Left forelimb (tissue), 1 donor: ENCODE measurements around the gene SPRR2A.
"Not testable (repeated sequence)": the region's sequence is repeated elsewhere in the genome, so short reads cannot be mapped to it uniquely, and the experiment has no call there.

Source experiments
- DNase-seq: peaks from one replicate; pipeline ENCODE4 v3.0.0-alpha.2; 2018; ENCODE audit warnings: low spot score

The SPRR2A gene

DNA sequence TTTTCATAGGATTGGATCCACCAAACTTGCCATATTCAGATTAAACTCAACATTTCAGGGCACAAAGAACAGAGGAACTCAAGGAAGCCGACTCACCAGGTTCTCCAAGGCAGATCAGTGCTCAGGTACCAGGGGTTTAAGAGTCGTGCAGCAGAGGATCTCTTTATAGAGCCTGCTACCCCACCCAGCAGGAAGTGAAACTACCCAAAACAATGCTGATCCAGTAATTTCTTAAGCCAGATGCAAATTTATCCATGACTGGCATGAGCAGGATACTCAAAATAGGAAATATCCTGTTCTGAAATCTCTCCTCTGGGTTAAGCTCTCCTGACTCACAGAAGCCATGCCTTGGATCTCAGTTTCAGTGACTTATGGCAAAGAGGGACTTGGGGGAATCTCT, at the start of gene SPRR2A:
Gene SPRR2A (minus strand): TSS at position 138 of the 400 bp plus-strand sequence. CDS start 777 bp downstream, outside the sequence.
- no peak for DNase-seq

GRCh38 chr1:153100245-153100644, 42.9 kb upstream of the SPRR2A start:
- DNase-seq, result no peak

GRCh38 chr1:153099461-153100045, 42.2 kb upstream of the SPRR2A start:
- DNase-seq, result no peak

DNA sequence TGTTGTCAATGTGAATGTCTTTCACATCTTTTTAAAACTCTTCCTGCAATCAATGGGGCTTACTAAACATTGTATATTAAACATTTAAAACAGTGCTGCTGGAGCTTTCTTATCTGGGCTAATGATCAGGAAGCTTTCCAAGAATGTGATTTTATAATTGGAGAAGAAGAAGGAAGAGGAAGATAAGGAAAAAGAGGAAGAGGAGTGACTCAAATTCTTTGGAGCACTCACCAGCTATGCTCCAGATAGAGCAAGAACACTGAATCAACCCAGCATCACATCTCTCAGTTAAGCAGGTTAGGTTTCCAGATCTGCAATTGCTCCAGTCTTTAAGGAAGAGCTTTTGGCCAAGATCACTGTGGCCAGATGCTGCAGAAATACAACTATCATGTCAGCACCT, 38.5 kb upstream of the SPRR2A start:
- DNase-seq, result no peak

DNA sequence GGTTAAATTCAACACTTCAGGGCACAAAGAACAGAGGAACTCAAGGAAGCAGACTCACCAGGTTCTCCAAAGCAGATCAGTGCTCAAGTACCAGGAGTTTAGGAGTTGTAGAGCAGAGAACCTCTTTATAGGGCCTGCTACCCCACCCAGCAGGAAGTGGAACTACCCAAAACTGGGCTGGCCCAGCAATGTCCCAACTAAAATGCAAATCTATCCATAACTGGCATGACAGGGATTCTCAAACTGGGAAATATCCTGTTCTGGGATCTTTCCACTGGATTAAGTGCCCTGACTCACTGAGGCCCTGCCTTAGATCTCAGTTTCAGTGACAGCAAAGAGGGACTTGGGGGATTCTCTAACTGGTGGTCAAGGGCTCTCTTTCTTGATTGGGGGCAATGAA, 37.1 kb upstream of the SPRR2A start, which contains the start of gene SPRR2E:
Gene SPRR2E (minus strand): TSS at position 101 of the 400 bp plus-strand sequence. CDS start 775 bp downstream, outside the sequence.
- DNase-seq, result no peak

DNA sequence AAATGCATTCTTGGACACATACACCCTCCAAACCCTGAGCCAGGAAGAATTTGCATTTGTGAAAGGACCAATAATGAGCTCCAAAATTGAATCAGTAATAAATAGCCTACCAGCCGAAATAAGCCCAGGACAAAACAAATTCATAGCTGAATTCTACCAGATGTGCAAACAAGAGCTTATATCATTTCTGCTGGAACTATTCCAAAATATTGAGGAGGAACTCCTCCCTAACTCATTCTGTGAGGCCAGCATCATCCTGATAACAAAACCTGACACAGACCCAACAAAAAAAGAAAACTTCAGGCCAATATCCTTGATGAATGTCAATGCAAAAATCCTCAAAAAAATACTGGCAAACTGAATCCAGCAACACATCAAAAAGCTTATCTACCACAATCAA, 30.3 kb upstream of the SPRR2A start:
- DNase-seq, result no peak

DNA sequence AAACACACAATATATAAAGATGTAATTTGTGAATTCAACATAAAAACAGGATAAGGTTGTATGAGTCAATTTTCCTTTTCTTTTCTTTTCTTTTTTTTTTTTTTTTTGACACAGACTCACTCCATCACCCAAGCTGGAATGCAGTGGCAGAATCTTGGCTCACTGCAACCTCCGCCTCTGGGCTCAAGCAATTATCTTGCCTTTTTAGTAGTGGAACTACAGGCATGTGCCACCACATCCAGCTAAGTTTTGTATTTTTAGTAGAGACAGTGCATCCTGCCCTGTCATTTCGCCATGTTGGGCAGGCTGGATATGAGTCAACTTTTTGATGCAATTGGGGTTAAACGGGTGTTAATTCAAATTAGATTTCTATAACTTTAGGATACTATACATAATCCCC, 24.4 kb upstream of the SPRR2A start:
- no peak for DNase-seq

- no peak for DNase-seq
These were observed 15.8 kb upstream of the SPRR2A start for GRCh38 chr1:153072806-153073726.

DNA sequence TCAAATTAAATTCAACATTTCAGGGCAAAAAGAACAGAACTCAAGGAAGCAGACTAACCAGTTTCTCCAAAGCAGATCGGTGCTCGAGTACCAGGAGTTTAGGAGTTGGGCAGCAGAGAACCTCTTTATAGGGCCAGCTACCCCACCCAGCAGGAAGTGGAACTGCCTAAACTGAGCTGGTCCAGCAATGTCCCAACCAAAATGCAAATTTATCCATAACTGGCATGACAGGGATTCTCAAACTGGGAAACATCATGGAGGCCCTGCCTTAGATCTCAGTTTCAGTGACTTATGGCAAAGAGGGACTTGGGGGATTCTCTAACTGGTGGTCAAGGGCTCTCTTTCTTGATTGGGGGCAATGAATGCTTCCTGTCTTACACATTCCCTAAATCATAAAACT, 14.2 kb upstream of the SPRR2A start, which contains the start of gene SPRR2B:
Gene SPRR2B (minus strand): TSS at position 101 of the 400 bp plus-strand sequence. CDS start 772 bp downstream, outside the sequence.
- DNase-seq, result no peak

DNA sequence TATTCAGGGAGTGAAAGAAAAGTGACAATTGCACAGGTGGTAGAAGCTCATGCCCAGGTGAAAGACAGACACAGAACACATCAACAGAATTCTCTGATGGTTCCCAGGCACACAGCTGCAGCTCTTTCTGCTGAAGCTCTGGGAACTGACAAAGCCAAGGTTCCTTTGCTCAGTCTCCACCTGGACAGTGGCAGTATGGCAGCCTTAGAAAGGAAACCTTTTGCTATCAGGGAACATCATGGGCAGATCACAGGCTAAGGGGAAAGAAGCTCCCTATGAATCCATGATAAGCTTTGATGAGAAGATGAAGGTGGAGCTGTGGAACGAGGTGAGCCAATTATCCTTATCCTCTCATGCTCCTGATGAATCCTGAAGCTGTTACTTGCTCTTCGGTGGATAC, 12.9 kb upstream of the SPRR2A start:
- DNase-seq, result no peak

GRCh38 chr1:153058826-153059784, 1.8 kb upstream of the SPRR2A start:
- DNase-seq, result no peak

DNA sequence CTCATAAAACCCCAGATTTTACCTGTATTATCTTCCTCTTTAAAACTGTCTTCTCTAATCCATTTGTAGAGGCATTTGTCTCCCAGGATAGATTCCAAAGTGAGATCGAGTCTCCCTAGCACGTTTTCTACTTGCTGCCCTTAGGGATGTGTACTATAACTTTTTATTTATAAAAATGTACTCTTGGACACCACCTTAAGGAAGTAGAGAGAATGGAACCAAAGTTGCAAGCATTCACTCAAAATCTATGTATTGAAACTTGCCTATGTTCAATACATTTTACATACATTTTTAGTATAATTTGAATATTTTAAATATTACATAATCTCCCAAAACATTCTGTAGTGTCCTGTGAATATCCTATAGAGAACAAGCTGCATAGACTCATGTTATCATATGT, 842 bp upstream of the SPRR2A start:
- no peak for DNase-seq

DNA sequence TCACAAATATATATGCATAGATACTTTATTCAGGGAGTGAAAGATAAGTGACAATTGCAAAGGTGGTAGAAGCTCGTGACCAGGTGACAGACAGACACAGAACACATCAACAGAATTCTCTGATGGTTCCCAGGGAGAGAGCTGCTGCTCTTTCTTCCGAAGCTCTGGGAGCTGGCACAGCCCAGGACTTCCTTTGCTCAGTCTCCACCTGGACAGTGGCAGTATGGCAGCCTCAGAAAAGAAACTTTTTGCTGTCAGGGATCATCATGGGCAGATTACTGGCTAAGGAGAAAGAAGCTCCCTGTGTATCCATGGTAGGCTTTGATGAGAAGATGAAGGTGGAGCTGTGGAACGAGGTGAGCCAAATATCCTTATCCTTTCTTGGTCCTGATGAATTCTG, 1.2 kb downstream of the SPRR2A start:
- DNase-seq, result not testable (repeated sequence)

- DNase-seq, result no peak
These were observed 8.1 kb downstream of the SPRR2A start for GRCh38 chr1:153049211-153049610.

DNA sequence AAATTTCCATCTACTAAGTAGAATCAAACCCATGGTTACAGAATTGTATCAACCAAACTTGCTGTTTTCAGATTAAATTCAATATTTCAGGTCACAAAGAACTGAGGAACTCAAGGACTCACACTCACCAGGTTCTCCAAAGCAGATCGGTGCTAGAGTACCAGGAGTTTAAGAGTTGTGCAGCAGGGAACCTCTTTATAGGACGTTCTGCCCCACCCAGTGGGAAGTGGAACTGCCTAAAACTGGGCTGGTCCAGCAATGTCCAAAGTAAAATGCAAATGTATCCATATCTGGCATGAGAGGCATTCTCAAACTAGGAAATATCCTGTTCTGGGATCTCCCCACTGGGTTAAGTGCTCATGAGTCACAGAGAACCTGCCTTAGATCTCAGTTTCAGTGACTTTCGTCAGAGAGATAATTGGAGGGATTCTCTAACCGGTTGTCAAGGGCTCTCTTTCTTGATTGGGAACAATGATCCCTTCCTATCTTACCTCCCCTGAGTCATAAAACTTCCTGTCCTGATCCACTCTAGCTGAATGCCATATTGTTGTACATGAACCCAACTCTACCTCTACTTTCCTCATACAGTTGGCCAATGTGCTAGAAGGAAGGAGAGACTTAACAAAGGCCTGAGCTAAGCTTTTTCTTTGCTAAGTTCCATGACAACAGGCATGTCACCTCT, 16.2 kb downstream of the SPRR2A start, which contains the start of gene SPRR2D:
Gene SPRR2D (minus strand): TSS at position 171 of the 682 bp plus-strand sequence. CDS start 774 bp downstream, outside the sequence.
- no peak for DNase-seq

DNA sequence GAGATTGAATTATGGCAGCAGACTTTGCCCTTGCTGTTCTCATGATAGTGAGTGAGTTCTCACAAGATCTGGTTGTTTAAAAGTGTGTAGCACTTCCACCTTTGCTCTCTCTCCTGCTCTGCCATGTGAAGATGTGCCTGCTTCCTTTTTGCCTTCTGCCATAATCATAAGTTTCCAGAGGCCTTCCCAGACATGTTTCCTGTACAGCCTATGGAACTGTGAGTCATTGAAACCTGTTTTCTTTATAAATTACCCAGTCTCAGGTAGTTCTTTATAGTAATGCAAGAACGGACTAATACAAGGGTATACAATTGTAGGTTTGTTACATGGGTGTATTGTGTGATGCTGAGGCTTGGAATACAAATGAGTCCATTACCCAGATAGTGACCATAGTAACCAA, 22.1 kb downstream of the SPRR2A start:
- no peak for DNase-seq

GRCh38 chr1:153032677-153033308, 24.5 kb downstream of the SPRR2A start:
- no peak for DNase-seq

- DNase-seq, result no peak
These were observed 25.2 kb downstream of the SPRR2A start for GRCh38 chr1:153032073-153032472.

DNA sequence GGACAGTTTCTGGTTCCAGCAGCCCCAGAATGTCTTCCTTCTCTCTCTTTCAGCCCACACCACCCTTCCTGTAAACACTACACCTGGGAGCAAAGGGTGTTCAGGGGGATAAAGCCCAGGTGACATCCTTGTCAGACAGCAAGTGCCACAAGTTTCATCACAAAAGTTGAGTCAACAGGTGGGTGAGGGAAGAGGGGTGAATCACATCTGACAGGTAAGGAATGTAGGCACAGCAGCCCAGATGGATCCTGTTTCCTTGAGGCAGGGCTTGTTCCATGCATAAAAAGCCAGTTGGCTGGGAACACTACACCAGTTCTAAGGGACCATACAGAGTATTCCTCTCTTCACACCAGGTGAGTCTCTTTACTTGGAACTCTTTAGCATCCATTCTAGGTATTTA, 26.4 kb downstream of the SPRR2A start, which contains the start of gene SPRR1B:
Gene SPRR1B (plus strand): TSS at position 309 of the 400 bp plus-strand sequence. CDS start 1,143 bp downstream, outside the sequence.
- DNase-seq, result no peak

GRCh38 chr1:153028766-153029165, 28.5 kb downstream of the SPRR2A start:
- DNase-seq, result no peak

- no peak for DNase-seq
These were observed 31.5 kb downstream of the SPRR2A start for GRCh38 chr1:153025797-153026196.
